CMK (cell line): Measurements from ENCODE around the gene NDUFS1.
"Not testable (repeated sequence)": the region's sequence is repeated elsewhere in the genome, so short reads cannot be mapped to it uniquely, and the experiment has no call there.

Experiments used
- DNase-seq: peaks from one replicate; pipeline ENCODE4 v3.0.0-alpha.2; 2010; ENCODE audit warnings: low read depth

Gene NDUFS1

GRCh38 chr2:206098471-206098870 lies 60.8 kb downstream of the NDUFS1 start:
- no peak for DNase-seq

- no peak for DNase-seq
Observed at GRCh38 chr2:206096876-206097275, 62.4 kb downstream of the NDUFS1 start.

GRCh38 chr2:206095536-206096332 lies 63.5 kb downstream of the NDUFS1 start:
- DNase-seq, result peak; percentile 38

- no peak for DNase-seq
Observed at GRCh38 chr2:206092297-206092696, 66.9 kb downstream of the NDUFS1 start.

GRCh38 chr2:206088248-206088647 lies 71.0 kb downstream of the NDUFS1 start:
- no peak for DNase-seq

GRCh38 chr2:206086716-206087350 lies 72.4 kb downstream of the NDUFS1 start:
- no peak for DNase-seq

- DNase-seq, result peak; percentile 64
Observed at GRCh38 chr2:206085742-206086445, 73.3 kb downstream of the NDUFS1 start, which contains the start of gene INO80D. Gene INO80D (minus strand): TSS chr2:206086174. CDS start chr2:206063016, 23,158 bp downstream.

GRCh38 chr2:206084870-206085741 lies 74.1 kb downstream of the NDUFS1 start:
- no peak for DNase-seq

- peak; percentile 51 for DNase-seq
Observed at GRCh38 chr2:206084439-206084869, 74.8 kb downstream of the NDUFS1 start.

- DNase-seq, result no peak
Observed at GRCh38 chr2:206083602-206084438, 75.4 kb downstream of the NDUFS1 start.

GRCh38 chr2:206082298-206082843 lies 76.9 kb downstream of the NDUFS1 start:
- DNase-seq, result no peak

GRCh38 chr2:206080927-206081326 lies 78.3 kb downstream of the NDUFS1 start:
- DNase-seq, result no peak

GRCh38 chr2:206079699-206080465 lies 79.4 kb downstream of the NDUFS1 start:
- DNase-seq, result no peak

GRCh38 chr2:206077879-206078278 lies 81.4 kb downstream of the NDUFS1 start:
- DNase-seq, result not testable (repeated sequence)

- no peak for DNase-seq
Observed at GRCh38 chr2:206075113-206075512, 84.1 kb downstream of the NDUFS1 start.

GRCh38 chr2:206071807-206072206 lies 87.4 kb downstream of the NDUFS1 start:
- no peak for DNase-seq

- no peak for DNase-seq
Observed at GRCh38 chr2:206069417-206069816, 89.8 kb downstream of the NDUFS1 start.

- no peak for DNase-seq
Observed at GRCh38 chr2:206068207-206068606, 91.0 kb downstream of the NDUFS1 start.
